ENCODE results near the gene OTOL1.

DNA sequence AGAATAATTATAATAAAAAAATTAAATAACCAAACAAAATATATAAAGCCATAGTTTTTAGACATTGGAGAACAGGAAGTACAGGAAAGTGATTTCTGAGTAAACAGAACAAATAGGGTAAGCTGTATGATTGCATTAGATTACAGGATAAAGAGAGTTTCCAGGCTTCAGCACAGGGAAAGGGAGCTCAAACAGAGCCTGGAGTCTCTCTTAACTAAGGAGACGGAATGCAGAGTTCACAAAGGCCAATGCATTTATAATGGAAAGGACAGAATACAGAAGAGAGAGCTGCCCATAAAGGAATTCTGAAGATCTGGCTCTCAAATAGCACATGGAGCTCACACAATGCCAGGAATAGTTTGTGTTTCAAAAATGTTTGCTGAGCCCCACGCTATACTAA, 42.0 kb upstream of the OTOL1 start:
- TF ChIP-seq, protein P1, sequence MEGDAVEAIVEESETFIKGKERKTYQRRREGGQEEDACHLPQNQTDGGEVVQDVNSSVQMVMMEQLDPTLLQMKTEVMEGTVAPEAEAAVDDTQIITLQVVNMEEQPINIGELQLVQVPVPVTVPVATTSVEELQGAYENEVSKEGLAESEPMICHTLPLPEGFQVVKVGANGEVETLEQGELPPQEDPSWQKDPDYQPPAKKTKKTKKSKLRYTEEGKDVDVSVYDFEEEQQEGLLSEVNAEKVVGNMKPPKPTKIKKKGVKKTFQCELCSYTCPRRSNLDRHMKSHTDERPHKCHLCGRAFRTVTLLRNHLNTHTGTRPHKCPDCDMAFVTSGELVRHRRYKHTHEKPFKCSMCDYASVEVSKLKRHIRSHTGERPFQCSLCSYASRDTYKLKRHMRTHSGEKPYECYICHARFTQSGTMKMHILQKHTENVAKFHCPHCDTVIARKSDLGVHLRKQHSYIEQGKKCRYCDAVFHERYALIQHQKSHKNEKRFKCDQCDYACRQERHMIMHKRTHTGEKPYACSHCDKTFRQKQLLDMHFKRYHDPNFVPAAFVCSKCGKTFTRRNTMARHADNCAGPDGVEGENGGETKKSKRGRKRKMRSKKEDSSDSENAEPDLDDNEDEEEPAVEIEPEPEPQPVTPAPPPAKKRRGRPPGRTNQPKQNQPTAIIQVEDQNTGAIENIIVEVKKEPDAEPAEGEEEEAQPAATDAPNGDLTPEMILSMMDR (conservative IDR thresholded peaks at IDR 0.05; ENCODE audit: low read length), result no peak
- TF ChIP-seq EZH2phosphoT487 (IDR thresholded peaks at IDR 0.05; ENCODE audit: borderline replicate concordance, low read depth, low read length), result no peak

Data from OCI-LY7 (cell line).